Germinal center (tissue), 1 donor: ENCODE results near the gene BCL10.
A peak's percentile ranks its signal among the peaks of the same experiment; 100 is the strongest.

Experiments
- DNase-seq: peaks from one replicate; pipeline ENCODE4 v3.0.0; 2012; ENCODE audit warnings: mixed read lengths, low spot score

Gene BCL10

GRCh38 chr1:85276215-85276977 lies at the start of gene BCL10:
Gene BCL10, minus strand, starts transcription at chr1:85276632. Its CDS starts 280 bp downstream, at chr1:85276352.
- peak; percentile 97 for DNase-seq

- DNase-seq = no peak
These were observed 49.5 kb upstream of the BCL10 start for GRCh38 chr1:85325920-85326319.

- no peak for DNase-seq
These were observed 47.3 kb upstream of the BCL10 start for GRCh38 chr1:85323770-85324169.

GRCh38 chr1:85322655-85323054 lies 46.2 kb upstream of the BCL10 start:
- no peak for DNase-seq

- no peak for DNase-seq
These were observed 45.0 kb upstream of the BCL10 start for GRCh38 chr1:85321237-85321964.

GRCh38 chr1:85320371-85321131 lies 44.1 kb upstream of the BCL10 start:
- no peak for DNase-seq

- DNase-seq = no peak
These were observed 43.5 kb upstream of the BCL10 start for GRCh38 chr1:85319931-85320330.

- DNase-seq = no peak
These were observed 43.1 kb upstream of the BCL10 start for GRCh38 chr1:85319491-85319890.

- DNase-seq = no peak
These were observed 41.8 kb upstream of the BCL10 start for GRCh38 chr1:85318217-85318616.

- DNase-seq = no peak
These were observed 41.1 kb upstream of the BCL10 start for GRCh38 chr1:85317560-85317959.

- DNase-seq = no peak
These were observed 39.9 kb upstream of the BCL10 start for GRCh38 chr1:85316321-85316720.

- DNase-seq = no peak
These were observed 39.4 kb upstream of the BCL10 start for GRCh38 chr1:85315789-85316188.

- DNase-seq = no peak
These were observed 38.3 kb upstream of the BCL10 start for GRCh38 chr1:85314726-85315125.

GRCh38 chr1:85313888-85314696 lies 37.7 kb upstream of the BCL10 start:
- no peak for DNase-seq

- no peak for DNase-seq
These were observed 35.4 kb upstream of the BCL10 start for GRCh38 chr1:85311818-85312217.

GRCh38 chr1:85308833-85309350 lies 32.5 kb upstream of the BCL10 start:
- DNase-seq = no peak

GRCh38 chr1:85307987-85308832 lies 31.8 kb upstream of the BCL10 start:
- peak; percentile 63 for DNase-seq

- DNase-seq = no peak
These were observed 29.8 kb upstream of the BCL10 start for GRCh38 chr1:85306236-85306635.

- DNase-seq = no peak
These were observed 27.2 kb upstream of the BCL10 start for GRCh38 chr1:85303440-85304162.

GRCh38 chr1:85300140-85300539 lies 23.7 kb upstream of the BCL10 start:
- no peak for DNase-seq
